OCI-LY7 (cell line): ENCODE measurements around the gene LTK.

Experiments
- CTCF ChIP-seq: fragments of 200-600 bp; sonication (generic); conservative IDR thresholded peaks from 2 replicates; pipeline ENCODE4 v1.5.1; 2014; ENCODE audit warnings: mild to moderate bottlenecking, antibody characterized with exemption, low read length, moderate library complexity, mixed read lengths
- EZH2phosphoT487 ChIP-seq: fragments of 200-600 bp; sonication (generic); IDR thresholded peaks from 2 replicates; pipeline ENCODE4 v1.6.1; 2018; ENCODE audit warnings: low read depth, borderline replicate concordance, mild to moderate bottlenecking, mixed run types, antibody characterized with exemption, low read length, moderate library complexity, mixed read lengths

GRCh38 chr15:41493902-41494189 is 19.8 kb downstream of the LTK start:
- no peak for TF ChIP-seq CTCF
- no peak for TF ChIP-seq EZH2phosphoT487
